Liver (tissue), 3 donors: ENCODE results near the gene ADIPOR1.

Experiments used
- EGR1 ChIP-seq, 2 donors: IDR thresholded peaks; 2 replicates each; pipeline ENCODE4 v1.6.1; 2016 to 2018; ENCODE audit warnings: antibody characterized with exemption in 2 of 2, low read depth in 2 of 2
- FOXA1 ChIP-seq: IDR thresholded peaks from 2 replicates; pipeline ENCODE4 v1.6.1; 2016; ENCODE audit warnings: antibody characterized with exemption
- GABPA ChIP-seq, 2 donors: IDR thresholded peaks in 1 of 2; conservative IDR thresholded peaks in 1 of 2; 2 replicates each; pipeline ENCODE4 v1.6.1; 2016; ENCODE audit warnings: antibody characterized with exemption in 2 of 2, mild to moderate bottlenecking in 1 of 2, moderate library complexity in 1 of 2
- HNF4A ChIP-seq, 2 donors: conservative IDR thresholded peaks; 2 replicates each; pipeline ENCODE4 v1.6.1; 2016; ENCODE audit warnings: antibody characterized with exemption in 2 of 2, mild to moderate bottlenecking in 2 of 2
- JUND ChIP-seq, 2 donors: IDR thresholded peaks; 2 replicates each; pipeline ENCODE4 v1.6.1; 2016; ENCODE audit warnings: antibody characterized with exemption in 2 of 2
- RAD21 ChIP-seq, 2 donors: IDR thresholded peaks; 2 replicates each; pipeline ENCODE4 v1.6.1; 2016; ENCODE audit warnings: antibody characterized with exemption in 2 of 2, mild to moderate bottlenecking in 2 of 2
- RXRA ChIP-seq, 2 donors: IDR thresholded peaks; 2 replicates each; pipeline ENCODE4 v1.6.1; 2017 to 2018; ENCODE audit warnings: antibody characterized with exemption in 2 of 2, mild to moderate bottlenecking in 1 of 2
- TAF1 ChIP-seq: conservative IDR thresholded peaks from 2 replicates; pipeline ENCODE4 v1.6.1; 2016; ENCODE audit warnings: antibody characterized with exemption, mild to moderate bottlenecking
- YY1 ChIP-seq: IDR thresholded peaks from 2 replicates; pipeline ENCODE4 v1.6.1; 2016; ENCODE audit warnings: antibody characterized with exemption, mild to moderate bottlenecking
- TF ChIP-seq, protein P1 (sequence below): fragments of 150-350 bp; IDR thresholded peaks from 2 replicates; pipeline ENCODE4 v1.5.1; 2017; ENCODE audit warnings: improper control_type of control experiment, low read depth, low read length; ENCODE audit not compliant: missing input control
- TF ChIP-seq, protein P2 (sequence below): IDR thresholded peaks from 2 replicates; pipeline ENCODE4 v1.6.1; 2016; ENCODE audit warnings: antibody characterized with exemption
- TF ChIP-seq, protein P3 (sequence below): IDR thresholded peaks from 2 replicates; pipeline ENCODE4 v1.6.1; 2016; ENCODE audit warnings: antibody characterized with exemption, mild to moderate bottlenecking
- TF ChIP-seq, protein P4 (sequence below): IDR thresholded peaks from 2 replicates; pipeline ENCODE4 v1.6.1; 2016; ENCODE audit warnings: antibody characterized with exemption
- TF ChIP-seq, protein P5 (sequence below): IDR thresholded peaks from 2 replicates; pipeline ENCODE4 v1.6.1; 2016; ENCODE audit warnings: antibody characterized with exemption
- donor health status: healthy.
- donor health status: healthy.

DNA sequence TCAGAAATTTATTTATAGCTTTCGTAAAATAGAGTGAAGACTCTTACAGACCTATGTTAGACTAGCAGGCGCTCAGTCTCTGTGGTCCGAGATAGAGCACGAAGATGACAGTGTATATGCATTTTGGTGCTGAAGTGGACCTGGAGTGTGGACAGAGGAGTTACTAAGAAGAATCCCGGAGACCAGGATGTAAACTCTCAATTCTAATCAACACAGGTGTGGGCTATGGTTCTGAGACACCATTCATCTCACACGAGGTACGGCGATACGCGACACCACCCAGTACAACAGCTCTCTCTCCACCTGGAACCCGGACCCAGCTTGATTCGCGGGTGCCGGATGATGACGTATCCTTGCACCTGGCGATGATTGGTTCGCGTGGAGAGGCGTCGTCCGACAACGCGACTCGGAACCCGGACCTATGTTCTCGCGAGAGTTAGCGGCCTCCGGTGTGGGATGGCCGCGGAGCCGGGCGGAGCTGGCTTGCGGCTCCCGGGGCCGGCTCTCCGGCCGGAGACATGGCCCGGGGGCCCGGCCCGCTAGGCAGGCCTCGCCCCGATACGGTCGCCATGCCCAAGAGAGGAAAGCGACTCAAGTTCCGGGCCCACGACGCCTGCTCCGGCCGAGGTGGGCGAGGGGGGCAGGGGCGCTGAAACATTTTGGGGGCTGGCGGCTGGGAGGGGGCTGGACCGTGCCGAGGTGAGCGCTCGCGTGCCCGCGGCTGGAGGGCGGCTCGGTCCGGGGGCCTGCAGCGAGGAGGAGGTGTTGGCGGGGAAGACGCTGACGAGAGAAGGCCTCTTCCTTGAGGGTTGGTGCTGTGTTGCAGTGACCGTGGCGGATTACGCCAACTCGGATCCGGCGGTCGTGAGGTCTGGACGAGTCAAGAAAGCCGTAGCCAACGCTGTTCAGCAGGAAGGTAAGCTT lies 49.1 kb upstream of the ADIPOR1 start, which contains the start of gene TMEM183A:
- TF ChIP-seq, protein P1, sequence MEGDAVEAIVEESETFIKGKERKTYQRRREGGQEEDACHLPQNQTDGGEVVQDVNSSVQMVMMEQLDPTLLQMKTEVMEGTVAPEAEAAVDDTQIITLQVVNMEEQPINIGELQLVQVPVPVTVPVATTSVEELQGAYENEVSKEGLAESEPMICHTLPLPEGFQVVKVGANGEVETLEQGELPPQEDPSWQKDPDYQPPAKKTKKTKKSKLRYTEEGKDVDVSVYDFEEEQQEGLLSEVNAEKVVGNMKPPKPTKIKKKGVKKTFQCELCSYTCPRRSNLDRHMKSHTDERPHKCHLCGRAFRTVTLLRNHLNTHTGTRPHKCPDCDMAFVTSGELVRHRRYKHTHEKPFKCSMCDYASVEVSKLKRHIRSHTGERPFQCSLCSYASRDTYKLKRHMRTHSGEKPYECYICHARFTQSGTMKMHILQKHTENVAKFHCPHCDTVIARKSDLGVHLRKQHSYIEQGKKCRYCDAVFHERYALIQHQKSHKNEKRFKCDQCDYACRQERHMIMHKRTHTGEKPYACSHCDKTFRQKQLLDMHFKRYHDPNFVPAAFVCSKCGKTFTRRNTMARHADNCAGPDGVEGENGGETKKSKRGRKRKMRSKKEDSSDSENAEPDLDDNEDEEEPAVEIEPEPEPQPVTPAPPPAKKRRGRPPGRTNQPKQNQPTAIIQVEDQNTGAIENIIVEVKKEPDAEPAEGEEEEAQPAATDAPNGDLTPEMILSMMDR, result no peak
- TF ChIP-seq, protein P2, sequence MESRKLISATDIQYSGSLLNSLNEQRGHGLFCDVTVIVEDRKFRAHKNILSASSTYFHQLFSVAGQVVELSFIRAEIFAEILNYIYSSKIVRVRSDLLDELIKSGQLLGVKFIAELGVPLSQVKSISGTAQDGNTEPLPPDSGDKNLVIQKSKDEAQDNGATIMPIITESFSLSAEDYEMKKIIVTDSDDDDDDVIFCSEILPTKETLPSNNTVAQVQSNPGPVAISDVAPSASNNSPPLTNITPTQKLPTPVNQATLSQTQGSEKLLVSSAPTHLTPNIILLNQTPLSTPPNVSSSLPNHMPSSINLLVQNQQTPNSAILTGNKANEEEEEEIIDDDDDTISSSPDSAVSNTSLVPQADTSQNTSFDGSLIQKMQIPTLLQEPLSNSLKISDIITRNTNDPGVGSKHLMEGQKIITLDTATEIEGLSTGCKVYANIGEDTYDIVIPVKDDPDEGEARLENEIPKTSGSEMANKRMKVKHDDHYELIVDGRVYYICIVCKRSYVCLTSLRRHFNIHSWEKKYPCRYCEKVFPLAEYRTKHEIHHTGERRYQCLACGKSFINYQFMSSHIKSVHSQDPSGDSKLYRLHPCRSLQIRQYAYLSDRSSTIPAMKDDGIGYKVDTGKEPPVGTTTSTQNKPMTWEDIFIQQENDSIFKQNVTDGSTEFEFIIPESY, result peak; percentile 99
- TF ChIP-seq EGR1 (IDR thresholded peaks at IDR 0.05; ENCODE audit: low read depth in 2 of 2), result no peak
- TF ChIP-seq TAF1, result no peak
- TF ChIP-seq HNF4A (conservative IDR thresholded peaks at IDR 0.05), result peak in 1 of 2 donors; percentile 7
- TF ChIP-seq, protein P3, sequence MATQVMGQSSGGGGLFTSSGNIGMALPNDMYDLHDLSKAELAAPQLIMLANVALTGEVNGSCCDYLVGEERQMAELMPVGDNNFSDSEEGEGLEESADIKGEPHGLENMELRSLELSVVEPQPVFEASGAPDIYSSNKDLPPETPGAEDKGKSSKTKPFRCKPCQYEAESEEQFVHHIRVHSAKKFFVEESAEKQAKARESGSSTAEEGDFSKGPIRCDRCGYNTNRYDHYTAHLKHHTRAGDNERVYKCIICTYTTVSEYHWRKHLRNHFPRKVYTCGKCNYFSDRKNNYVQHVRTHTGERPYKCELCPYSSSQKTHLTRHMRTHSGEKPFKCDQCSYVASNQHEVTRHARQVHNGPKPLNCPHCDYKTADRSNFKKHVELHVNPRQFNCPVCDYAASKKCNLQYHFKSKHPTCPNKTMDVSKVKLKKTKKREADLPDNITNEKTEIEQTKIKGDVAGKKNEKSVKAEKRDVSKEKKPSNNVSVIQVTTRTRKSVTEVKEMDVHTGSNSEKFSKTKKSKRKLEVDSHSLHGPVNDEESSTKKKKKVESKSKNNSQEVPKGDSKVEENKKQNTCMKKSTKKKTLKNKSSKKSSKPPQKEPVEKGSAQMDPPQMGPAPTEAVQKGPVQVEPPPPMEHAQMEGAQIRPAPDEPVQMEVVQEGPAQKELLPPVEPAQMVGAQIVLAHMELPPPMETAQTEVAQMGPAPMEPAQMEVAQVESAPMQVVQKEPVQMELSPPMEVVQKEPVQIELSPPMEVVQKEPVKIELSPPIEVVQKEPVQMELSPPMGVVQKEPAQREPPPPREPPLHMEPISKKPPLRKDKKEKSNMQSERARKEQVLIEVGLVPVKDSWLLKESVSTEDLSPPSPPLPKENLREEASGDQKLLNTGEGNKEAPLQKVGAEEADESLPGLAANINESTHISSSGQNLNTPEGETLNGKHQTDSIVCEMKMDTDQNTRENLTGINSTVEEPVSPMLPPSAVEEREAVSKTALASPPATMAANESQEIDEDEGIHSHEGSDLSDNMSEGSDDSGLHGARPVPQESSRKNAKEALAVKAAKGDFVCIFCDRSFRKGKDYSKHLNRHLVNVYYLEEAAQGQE, result peak; percentile 97
- peak in 1 of 2 donors; percentile 39 for TF ChIP-seq GABPA (IDR thresholded peaks at IDR 0.05 in 1 of 2, conservative IDR thresholded peaks at IDR 0.05 in 1 of 2)
- TF ChIP-seq RAD21 (IDR thresholded peaks at IDR 0.05), result no peak
- no peak for TF ChIP-seq RXRA (IDR thresholded peaks at IDR 0.05)
- no peak for TF ChIP-seq FOXA1
- TF ChIP-seq YY1, result peak; percentile 78
- TF ChIP-seq, protein P4, sequence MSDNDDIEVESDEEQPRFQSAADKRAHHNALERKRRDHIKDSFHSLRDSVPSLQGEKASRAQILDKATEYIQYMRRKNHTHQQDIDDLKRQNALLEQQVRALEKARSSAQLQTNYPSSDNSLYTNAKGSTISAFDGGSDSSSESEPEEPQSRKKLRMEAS, result peak; percentile 46
- TF ChIP-seq, protein P5, sequence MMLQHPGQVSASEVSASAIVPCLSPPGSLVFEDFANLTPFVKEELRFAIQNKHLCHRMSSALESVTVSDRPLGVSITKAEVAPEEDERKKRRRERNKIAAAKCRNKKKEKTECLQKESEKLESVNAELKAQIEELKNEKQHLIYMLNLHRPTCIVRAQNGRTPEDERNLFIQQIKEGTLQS, result no peak
- TF ChIP-seq JUND (IDR thresholded peaks at IDR 0.05), result no peak
